NCI-H1436 treated with DMSO at 0.1 percent for 48 hours (cell line): ENCODE results near the gene SUGP2.
A peak's percentile ranks its signal among the peaks of the same experiment; 100 is the strongest.

Experiments used
- DNase-seq: peaks from one replicate; lab custom pipeline; 2025; lab: John Stamatoyannopoulos, UW

Gene SUGP2

DNA sequence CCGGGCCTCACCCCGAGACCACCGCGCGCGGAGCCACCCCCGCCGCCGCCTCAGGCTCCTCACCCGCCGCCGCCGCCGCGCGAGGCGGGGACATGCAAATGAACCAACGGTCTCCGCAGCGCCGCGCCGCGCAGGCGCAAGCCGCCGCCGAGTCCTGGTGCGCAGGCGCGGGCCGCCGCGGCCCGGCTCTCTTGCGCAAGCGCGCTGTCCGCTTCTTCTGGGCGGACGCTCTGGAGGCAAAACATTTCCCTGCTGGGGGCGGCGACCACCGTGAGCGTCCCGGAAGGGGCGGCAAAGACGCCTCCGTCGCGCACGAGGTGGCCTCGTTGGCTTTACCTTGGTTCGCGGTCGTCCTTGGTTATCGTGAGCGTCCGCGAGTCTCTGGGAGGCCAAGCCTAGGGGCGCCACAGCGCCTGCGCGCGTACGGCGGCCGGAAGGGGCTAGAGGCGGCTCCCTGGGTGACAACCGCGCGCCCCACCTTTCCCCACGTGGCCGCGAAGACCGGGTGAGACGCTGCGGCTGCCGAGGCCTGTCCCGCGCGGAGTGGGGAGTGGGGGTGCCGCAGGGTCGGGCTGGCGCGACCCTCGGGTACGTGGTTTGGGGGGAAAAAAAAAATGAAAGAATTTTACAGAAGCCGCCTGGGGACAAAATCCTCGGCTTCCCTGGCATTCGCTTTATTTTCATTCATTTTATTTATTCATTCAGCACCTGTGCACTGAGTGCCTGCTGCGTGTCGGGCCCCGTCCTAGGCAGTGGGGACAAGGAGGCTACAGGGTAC is at the start of gene SUGP2, which contains the start of gene ARMC6:
TSS of gene SUGP2 (minus strand) at position 92 of the 778 bp plus-strand sequence. CDS start 2,446 bp downstream, outside the sequence.
TSS of gene ARMC6 (plus strand) at position 178 of the 778 bp plus-strand sequence. CDS start 607 bp downstream, outside the sequence.
- DNase-seq, result peak; percentile 32

DNA sequence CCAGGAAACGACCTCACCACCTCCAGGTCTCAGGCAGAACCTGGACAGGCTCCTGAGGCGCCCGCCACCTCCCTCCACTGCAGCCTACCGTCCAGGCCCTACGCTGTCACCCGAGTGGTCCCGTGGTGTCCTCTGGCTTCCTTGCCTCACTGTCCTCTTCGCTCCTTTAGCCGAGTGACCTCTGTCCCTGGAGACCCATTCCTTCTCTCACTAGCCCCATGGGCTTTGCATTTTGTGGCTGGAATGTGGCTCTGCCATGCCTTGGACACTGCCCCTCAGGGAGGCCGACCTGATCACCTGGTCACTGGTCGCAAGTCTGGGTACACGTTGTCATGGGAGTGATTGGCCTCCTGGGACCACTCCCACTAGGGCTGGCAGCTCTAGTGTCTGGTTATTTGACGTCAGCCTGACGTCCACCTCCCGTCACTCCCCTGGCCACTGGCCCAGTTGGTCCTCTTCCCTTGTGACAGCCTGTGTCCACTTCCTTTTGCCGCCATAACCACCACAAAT is 48.4 kb upstream of the SUGP2 start:
- DNase-seq, result no peak

DNA sequence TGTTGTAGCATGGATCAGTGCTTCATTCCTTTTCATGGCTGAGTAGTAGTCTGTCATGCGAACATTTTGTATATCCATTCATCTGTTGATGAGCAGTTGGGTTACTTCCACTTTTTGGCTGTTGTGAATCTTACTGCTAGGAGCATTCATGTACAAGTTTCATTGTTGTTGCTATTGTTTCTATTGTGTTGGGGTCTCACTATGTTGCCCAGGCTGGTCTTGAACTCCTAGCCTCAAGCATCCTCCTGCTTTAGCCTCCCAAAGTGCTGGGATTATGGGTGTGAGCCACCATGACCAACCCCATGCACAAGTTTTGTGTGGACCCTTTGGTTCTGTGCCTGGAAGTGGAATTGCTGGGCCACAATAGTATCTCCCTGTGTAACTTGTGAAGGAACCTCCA is 46.3 kb upstream of the SUGP2 start:
- no peak for DNase-seq

DNA sequence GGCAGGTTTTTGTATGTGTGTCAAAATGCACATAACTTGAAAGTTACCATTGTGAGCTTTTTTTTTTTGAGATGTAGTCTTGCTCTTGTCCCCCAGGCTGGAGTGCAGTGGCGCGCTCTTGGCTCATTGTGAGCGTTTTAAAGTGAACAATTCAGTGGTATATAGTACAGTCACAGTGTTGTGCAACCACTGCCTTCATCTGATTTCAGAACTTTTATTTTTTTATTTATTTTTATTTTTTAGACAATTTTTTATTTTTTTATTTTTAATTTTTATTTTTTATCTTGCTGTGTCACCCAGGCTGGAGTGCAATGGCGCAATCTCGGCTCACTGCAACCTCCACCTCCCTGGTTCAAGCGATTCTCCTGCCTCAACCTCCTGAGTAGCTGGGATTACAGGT is 45.5 kb upstream of the SUGP2 start:
- DNase-seq, result no peak

DNA sequence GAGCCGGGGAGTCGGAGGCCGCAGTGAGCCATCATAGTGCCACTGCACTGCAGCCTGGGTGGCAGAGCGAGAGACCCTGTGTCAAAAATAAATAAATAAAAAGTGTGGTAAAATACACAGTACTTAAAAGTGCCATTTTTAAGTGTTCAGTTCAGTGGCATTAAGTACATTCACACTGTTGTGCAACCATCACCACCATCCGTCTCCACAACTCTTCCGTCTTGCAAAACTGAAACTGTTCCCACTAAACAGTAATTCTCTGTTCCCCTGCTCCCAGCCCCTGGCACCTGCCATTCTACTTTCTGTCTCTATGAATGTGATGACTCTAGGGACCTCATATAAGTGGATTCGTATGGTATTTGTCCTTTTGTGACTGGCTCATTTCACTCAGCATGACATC is 43.8 kb upstream of the SUGP2 start:
- peak; percentile 95 for DNase-seq

DNA sequence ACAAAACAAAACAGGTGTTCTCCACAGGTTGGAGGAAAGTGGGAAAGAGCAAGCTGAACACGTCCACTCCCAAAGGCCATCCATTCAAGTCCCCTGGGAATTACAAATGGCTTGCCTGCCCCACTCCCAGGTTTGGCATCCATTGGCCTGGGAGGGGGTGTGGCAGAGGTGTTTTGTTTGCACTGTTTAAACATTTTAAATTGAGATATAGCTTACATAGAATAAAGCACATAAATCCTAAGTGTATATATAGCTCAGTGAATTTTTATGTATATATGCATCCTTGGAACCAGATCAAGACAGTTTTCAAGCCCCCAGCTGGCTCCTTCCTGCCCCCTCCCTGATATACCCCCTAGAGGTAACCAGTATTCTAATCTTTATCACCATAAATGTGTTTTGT is 43.2 kb upstream of the SUGP2 start:
- DNase-seq, result no peak

DNA sequence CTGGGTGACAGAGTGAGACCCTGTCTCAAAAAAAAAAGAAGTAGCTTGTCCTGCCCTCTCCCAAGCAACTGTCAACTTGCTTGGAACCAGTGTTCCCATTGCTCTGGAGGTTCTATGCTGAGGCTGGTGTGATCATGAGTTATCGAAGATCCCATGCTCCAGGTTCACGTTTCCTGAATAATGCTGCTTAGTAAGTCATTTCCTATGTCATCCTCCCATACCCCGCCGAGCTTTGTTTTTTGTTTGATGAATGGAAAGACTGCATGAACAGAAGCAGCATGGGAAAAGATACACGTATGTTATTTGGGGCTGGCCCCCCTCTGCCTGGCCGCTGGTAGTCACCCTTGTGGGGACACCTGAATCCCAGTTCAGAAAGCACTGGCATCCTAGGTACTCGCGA is 41.8 kb upstream of the SUGP2 start:
- DNase-seq, result no peak

DNA sequence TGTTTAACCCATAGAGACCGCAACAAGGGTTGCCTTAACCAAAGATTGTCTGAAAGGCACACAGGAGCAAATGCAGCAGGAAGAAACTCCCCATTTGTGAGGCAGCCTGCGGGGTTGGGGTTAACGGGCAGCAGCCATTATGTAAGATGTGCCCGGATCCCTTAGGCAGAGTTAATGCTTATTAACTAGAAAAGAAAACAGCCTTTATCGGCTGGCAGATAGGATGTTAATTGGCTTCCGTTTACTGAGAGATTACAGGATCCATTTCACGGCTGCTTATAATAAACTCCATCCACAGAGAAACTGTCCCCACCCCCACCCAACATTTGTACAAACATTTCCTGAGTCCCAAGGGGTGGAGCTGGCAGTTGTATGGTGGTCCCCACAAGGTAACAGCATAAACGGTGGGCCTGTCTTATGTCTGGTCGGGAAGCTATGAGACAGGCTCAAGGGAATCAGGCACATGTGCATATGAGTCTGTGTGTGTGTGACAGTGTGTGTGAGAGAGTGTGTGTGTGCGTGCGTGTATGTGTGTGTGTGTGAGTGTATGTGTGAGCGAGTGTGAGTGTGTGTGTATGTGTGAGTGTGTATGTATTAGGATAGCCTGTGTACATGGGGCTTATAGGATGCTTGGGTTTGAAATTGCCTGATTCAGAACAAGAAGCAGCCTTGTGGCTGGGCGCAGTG is 41.0 kb upstream of the SUGP2 start:
- peak; percentile 38 for DNase-seq

DNA sequence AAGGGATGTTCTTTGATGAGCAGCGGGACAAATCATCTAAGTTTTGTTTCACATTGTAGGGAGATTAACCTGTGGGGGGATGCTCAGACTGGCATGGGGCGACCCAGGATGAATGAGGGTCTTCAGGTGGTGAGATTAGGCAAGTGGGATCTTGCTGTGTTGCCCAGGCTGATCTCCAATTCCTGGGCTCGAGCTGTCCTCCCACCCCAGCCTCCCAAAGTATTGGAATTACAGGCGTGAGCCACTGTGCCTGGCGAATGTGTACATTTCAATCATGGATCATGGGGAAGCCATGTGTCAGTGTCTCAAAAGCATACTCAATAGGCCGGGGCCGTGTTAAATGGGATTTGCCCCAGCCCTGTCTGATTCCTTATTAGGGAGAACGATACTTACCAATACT is 38.6 kb upstream of the SUGP2 start:
- no peak for DNase-seq

DNA sequence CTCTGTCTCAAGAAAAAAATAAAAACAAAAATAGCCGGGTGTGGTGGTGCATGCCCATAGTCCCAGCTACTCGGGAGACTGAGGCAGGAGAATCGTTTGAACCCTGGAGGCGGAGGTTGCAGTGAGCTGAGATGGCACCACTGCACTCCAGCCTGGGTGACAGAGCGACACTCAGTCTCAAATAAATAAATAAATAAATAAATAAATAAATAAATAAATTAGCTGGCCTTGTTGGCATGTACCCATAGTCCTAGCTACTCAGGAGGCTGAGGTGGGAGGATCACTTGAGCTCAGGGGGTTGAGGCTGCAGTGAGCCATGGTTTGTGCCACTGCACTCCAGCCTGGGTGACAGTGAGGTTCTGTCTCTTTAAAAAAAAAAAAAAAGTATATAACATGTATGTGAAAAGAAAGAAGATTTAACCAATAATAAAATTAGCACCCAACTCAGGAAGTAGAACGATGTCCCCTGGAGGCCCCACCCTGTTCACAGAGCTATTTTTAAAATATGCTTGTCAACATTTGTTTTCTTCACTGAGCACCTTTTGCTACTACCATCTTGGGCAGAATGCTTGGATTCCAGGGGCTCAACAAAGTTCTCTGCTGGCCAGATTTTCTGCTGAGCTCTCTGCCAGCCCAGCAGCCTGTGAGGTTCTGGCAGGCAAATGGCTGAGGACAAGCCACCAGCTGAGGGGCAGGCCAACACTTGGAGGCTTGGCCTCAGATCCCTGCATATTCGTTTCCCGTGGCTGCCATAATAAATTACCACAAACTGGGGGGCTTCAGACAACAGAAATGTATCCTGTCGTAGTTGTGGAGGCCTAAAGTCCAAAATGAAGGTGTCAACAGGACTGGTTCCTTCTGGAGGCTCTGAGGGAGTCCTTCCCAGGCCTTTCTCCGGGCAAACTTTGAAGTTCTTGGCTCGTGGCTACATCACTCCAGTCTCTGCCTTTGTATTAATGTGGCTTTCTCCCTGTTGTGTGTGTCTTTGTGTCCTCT is 35.6 kb upstream of the SUGP2 start:
- no peak for DNase-seq

DNA sequence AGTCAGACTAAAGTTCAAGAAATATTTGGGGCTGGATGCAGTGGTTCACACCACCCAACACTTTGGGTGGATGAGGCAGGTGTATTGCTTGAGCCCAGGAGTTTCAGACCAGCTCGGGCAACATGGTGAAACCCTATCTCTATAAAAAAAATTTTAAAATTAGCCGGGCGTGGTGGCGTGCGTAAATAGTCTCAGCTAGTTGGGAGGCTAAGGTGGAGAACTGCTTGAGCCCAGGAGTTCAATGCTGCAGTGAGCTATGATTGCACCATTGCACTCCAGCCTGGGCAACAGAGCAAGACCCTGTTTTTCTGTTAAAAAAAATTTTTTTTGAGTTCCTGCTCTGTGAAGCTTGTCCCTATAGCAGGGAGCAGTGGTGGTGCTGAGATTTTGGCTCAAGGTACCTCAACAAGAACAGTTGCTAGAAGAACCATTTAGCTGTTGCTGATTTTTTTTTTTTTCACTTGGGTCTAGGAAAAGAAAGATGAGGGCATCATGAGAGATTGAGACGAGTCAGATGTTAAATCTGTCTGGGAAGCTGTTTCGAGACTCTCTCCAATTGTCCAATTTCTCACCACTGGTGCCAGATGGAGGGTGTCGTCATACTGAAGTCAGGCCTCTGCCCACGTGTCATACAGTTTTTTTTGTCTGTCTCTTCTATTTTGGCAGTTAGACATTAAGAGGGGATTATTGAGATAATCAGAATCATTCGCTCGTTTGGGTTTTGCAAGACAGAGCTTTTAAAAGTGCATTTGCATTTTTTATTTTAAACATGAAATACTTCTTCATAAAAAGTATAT is 34.2 kb upstream of the SUGP2 start:
- DNase-seq, result no peak

DNA sequence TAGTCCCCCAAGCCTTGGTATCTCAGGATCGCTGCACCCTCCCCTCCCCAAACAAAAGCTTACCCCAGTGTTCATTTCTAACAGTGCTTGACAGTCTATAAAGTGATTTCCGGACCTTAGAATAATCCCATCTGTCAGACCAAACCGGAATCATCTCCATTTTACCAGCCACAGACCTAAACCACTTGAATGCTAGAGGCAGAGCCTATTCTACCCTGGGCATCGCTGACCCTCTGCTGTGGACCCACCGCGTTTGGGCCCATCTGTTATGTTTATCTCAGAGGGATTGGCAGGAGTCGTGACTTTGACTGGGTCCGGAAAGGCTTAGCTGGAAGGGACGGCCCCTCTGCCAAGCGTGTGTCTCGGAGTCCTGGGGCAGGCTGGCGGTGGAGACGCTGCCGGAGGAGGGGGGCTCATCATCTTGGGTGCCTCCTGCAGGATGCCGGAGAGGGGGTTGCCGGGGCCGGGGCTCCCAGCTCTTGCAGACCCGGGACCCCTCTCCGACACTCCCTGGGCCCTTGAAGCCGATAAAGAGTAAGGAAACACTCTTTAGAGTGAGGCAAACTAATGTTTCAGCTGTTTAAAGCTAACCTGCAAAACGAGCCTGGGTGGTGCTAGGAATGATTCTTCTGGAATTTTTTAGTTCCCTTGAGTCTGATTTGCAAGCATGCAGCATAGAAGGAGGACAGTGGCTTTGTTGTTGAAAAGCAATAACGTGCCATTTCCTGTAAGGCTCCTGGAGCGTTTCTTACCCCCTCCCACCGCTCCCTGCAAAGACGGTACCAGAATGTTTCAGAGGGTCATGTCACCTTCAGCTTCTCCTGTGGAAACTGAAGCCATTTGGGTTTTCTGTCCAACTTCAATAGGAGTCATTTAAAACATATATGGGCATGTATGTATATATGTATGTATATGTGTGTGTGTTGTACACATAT is 31.8 kb upstream of the SUGP2 start:
- no peak for DNase-seq

DNA sequence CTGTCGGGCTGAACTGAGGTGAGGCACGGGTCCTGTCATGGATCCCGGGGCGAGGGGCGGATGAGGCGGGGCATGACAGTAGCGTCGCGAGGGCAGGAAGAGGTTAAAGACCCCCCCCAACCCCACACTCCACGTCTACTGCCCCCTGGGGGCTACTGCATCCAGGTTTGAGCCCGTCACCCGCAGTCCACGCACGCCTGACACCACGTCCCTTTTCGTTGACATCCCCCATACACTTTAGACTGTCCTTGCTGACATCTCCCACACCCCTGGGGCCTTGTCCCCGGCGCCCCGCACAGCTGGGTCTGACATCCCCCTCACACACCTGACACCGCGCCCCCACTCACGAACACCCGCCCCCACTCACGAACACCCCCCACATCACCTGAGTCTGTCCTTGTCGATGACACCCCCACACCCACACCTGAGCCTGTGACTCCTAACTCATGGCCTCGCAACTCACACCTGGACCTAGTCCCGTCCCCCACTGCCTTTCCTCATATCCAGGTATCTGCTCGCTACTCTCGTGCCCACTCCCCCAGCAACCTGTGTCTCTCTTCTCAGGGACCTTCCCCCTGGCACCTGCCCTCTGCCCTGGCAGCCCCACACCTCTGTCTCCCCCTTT is 30.9 kb upstream of the SUGP2 start:
- DNase-seq, result no peak

DNA sequence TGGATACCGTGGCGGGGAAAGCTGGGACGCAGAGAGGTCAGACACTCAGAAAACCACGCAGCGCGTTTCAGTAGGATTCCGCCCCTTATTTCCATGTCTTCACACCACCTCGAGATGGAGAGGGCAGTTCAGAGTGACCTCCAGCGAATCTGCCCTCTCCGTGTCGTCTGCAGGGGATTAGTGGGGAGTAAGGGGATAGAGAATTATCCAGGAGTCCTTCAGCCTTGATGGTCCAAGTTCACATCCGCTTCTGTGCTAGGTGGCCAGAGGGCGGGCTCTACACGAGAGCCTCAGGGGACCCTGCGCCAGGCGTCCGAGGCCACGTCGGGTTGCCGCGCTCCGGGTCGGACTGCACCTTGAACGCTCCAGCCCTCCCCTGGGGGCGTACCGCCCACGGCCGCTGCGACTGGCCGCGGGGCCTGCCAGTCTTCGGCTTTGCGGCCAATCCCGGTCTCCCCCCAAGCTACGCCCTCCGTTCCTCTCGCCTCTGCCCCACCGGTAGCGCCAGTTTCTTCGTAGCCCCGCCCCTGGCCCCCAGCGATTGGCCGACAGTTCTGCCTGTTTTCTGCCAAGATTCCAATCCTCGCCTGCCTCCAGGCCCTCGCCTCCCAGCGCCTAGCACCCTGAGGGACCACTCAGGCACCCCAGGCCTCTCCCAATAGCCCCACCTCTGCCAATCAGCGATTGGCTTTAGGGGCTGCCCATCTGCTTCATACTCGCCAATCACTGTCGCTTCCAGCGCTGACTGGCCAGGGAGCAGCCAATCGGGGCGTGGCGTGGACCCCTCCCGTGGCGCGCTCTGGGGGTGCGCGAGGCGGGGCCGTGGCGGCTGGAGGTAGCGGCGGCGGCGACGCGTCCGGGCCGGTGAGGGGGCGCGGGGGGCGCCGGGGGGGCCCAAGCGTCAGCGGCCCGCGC is 30.1 kb upstream of the SUGP2 start, which contains the start of gene SLC25A42:
TSS of gene SLC25A42 (plus strand) at position 812 of the 915 bp plus-strand sequence. CDS start 32,131 bp downstream, outside the sequence.
- DNase-seq, result peak; percentile 94

DNA sequence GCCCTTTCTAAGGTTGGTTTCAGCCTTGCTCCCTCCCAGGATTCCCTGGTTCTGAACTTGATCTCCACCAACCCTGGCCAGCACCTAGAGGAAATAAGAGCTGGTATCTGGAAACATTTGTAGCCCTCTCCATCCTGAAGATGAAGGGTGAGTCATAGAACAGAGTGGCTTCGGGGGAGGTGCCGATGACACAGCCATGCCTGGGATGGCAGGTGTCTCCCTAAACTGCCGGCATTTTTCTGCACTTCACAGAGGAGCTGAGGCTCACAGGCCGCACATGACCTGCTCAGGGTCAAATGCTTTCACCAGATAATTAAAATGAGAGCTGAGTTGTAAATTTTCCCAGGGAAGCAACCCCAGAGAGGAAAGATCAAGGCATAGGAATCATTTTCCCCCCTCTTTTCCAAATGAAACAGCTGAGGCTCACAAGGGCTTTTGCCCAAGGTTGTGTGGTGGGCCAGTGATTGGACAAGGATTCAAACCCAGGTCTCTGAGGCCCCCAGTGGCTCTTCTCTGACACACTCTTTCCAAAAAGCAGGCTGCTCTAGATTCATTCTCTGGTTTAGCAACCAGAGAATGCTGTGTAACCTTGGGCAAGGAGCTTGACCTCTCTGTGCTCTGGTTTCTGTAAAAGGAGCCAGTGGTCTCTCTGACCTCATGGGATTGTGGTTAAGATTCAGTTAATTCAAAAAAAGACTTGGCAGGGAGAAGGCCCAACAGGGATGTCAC is 29.3 kb upstream of the SUGP2 start:
- no peak for DNase-seq

DNA sequence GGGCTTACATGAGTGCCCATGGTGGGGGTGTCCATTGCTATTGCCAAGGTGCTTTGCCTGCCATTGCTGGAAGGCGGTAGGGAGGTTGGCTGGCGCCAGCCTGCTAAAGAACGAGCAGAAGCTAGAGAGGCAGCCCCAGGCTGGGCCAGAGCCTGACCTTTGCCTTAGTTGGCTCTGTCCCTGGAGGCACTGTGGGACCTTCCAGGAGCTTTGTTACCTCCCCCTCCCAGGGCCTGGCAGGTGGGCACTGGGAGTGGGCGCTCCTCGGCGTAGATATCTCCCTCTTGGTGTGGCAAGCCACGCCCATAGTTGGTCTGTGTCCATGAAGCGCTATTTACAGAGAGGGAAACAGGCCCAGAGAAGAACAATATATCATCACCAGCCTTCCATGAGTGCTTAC is 28.2 kb upstream of the SUGP2 start:
- no peak for DNase-seq

DNA sequence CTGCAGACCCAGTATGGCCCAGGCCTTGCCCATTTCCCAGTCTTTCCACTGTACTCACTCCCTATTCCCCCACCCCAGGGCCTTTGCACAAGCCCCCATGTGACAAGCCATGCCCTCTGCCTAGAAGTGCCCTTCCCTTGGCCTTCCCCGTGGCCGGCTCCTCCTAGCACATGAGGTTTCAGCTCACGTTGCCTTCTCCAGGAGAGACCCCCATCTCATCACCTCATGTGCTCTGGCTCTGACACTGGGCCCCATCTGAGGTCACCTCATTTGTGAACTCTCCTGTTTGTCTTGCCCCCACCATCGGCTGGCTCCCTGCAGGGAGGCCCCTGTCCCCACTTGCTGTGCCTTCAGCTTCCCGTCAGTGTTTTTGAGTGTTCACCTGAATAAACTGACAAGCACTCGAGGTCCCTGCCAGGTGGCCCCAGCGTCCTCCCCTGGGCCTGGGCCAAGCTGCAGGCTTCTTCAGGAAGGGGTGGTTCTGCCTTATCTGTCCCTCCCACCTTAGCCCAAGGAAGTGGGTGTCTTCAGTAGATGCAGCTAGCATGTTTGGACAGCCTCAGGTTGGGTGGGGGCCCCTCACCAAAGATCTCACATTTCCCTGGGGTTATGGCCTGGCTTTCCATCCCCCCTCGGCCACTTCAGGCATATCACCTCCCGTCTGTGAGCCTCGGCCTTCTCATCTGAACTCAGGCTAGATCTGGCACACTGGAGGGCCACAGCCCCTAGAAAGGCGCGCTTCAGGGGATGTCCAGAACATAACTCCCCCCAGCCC is 26.7 kb upstream of the SUGP2 start:
- no peak for DNase-seq
